Nephron progenitor cell (in vitro differentiated cells): Measurements from ENCODE around the gene RBM20.
A peak's percentile ranks its signal among the peaks of the same experiment; 100 is the strongest.

Experiments
- DNase-seq: peaks from one replicate; pipeline ENCODE4 v3.0.0; 2021
- H3K27ac Mint-ChIP-seq: 2 replicates; pipeline ENCODE4 v1.8.0; 2021; ENCODE audit warnings: mild to moderate bottlenecking, moderate library complexity, mixed read lengths
- H3K27me3 Mint-ChIP-seq: 2 replicates; pipeline ENCODE4 v1.8.0; 2021; ENCODE audit warnings: mild to moderate bottlenecking, low read depth, mixed read lengths; ENCODE audit not compliant: poor library complexity
- H3K36me3 Mint-ChIP-seq: 2 replicates; pipeline ENCODE4 v1.8.0; 2021; ENCODE audit warnings: low read depth, mixed read lengths
- H3K4me1 Mint-ChIP-seq: 2 replicates; pipeline ENCODE4 v1.8.0; 2021; ENCODE audit warnings: mixed read lengths
- H3K4me3 Mint-ChIP-seq: 2 replicates; pipeline ENCODE4 v1.8.0; 2021; ENCODE audit warnings: mild to moderate bottlenecking, moderate library complexity, mixed read lengths
- H3K9me3 Mint-ChIP-seq: 2 replicates; pipeline ENCODE4 v1.8.0; 2021; ENCODE audit warnings: mild to moderate bottlenecking, moderate library complexity, mixed read lengths
- CTCF ChIP-seq: fragments of 200-600 bp; sonication (generic); IDR thresholded peaks from 2 replicates; pipeline ENCODE4 v1.5.0; 2021; ENCODE audit warnings: antibody characterized with exemption

The RBM20 gene

DNA sequence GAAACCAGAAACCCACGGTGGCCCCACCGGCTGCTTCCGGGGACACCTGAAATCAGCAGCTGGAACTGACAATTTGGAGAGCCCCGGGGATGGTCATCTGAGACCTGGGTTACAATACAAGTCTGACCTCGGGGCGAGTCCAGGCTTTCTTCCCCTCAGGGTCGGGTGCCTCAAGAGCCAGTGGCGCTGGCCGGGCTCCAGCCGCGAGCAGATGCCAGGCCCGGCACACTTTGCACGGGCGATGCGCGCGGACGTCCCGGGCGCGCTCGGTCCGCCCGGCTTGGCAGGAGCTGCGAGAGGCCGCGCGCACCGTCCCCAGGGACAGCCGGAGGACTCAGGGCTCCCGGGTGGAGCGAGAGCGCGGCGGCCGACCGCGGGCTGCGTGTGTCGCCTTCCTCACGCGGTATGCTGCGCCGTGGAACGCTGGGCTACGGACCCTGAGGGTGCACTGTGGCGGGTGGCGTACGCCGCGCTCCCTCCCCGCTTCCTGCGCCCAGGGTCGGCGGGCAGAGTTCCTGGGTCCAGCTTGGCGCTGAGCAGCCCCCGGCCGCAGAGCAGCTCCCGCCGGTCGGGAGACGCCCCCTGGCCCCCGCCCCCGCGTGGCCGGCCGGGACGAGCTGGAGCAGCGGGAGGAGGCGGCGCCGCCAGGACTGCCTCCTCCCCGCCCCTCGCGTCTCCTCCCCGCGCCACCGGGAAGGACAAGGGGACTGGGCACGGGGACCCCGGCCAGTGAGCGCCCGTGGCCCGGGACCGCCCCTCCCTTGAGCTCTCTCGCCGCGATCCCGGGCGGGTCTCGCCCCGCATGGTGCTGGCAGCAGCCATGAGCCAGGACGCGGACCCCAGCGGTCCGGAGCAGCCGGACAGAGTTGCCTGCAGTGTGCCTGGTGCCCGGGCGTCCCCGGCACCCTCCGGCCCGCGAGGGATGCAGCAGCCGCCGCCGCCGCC is at the start of gene RBM20:
RBM20 (plus strand) TSS at position 684 of the 945 bp plus-strand sequence; CDS start at position 803, 119 bp downstream.
- Mint-ChIP-seq H3K4me3 (peak within 1 kb of the TSS; percentile 96), H3K36me3 (no peaks in the 10 kb centered on the region), H3K9me3 (no peaks in the 10 kb centered on the region), H3K27ac (no peak within 1 kb of the TSS), H3K4me1 (peaks cover 71% of the 10 kb centered on the region), H3K27me3 (peaks cover 20% of the 10 kb centered on the region)
- DNase-seq, result peak; percentile 80
- no peak for TF ChIP-seq CTCF

GRCh38 chr10:110597476-110597875 is 46.7 kb upstream of the RBM20 start:
- no peak for TF ChIP-seq CTCF
- H3K4me3 Mint-ChIP-seq, result no peak overlapping the region
- H3K27ac Mint-ChIP-seq, result no peak overlapping the region
- no peaks in the 10 kb centered on the region for H3K27me3 Mint-ChIP-seq
- no peaks in the 10 kb centered on the region for H3K9me3 Mint-ChIP-seq
- H3K36me3 Mint-ChIP-seq, result peaks cover 68% of the 10 kb centered on the region
- H3K4me1 Mint-ChIP-seq, result no peaks in the 10 kb centered on the region
- no peak for DNase-seq

DNA sequence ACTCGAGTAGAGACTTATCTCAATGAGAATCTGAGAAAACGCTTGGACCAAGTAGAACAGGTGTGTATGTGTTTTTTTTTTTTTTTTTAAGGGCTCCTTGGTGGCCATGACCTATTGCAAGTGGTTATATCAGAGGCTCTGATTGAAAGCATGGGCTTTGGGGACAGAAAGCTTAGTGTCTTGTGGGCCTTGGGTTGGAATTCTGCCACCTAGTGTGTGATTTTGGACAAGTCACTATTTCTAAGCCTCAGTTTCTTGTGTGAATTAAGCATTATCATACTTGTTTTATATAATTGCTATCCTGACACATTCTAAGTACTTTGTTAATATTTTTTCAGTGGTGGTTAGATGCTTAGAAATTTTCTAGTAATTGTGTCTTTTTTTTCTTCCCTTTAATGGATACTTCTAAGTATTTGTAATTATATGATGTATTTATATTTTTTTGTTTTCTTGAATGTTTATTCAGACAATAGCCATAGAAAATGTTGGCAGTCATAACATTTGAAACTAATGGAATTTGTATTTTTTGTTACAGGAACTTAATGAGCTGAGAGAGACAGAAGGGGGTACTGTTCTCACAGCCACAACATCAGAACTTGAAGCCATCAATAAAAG is 43.5 kb upstream of the RBM20 start:
- Mint-ChIP-seq H3K9me3 (no peaks in the 10 kb centered on the region), H3K4me1 (no peaks in the 10 kb centered on the region), H3K27ac (no peak overlapping the region), H3K36me3 (peaks cover 69% of the 10 kb centered on the region), H3K4me3 (no peak overlapping the region), H3K27me3 (no peaks in the 10 kb centered on the region)
- TF ChIP-seq CTCF, result peak; percentile 65
- peak; percentile 23 for DNase-seq

DNA sequence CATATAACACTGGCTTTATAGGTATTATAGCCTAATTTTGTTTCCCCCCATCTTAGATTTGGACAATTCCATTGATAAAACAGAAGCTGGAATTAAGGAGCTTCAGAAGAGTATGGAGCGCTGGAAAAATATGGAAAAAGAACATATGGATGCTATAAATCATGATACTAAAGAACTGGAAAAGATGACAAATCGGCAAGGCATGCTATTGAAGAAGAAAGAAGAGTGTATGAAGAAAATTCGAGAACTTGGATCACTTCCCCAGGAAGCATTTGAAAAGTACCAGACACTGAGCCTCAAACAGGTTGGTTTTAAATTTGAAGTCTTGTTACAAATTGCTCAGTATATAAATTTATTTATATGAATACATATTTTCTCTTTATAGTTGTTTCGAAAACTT is 42.6 kb upstream of the RBM20 start:
- Mint-ChIP-seq H3K4me1 (no peaks in the 10 kb centered on the region), H3K9me3 (no peaks in the 10 kb centered on the region), H3K27ac (no peak overlapping the region), H3K36me3 (peaks cover 61% of the 10 kb centered on the region), H3K27me3 (no peaks in the 10 kb centered on the region), H3K4me3 (no peak overlapping the region)
- no peak for TF ChIP-seq CTCF
- no peak for DNase-seq

- H3K36me3 Mint-ChIP-seq, result peaks cover 23% of the 10 kb centered on the region
Measured at GRCh38 chr10:110608087-110608486, 36.0 kb upstream of the RBM20 start.

More at GRCh38 chr10:110608087-110608486, 36.0 kb upstream of the RBM20 start:
- Mint-ChIP-seq H3K9me3 (no peaks in the 10 kb centered on the region), H3K4me3 (no peak overlapping the region), H3K4me1 (peaks cover 14% of the 10 kb centered on the region), H3K27me3 (peaks cover 3% of the 10 kb centered on the region), H3K27ac (no peak overlapping the region)
- TF ChIP-seq CTCF, result no peak
- no peak for DNase-seq
